HL-60 (cell line): Measurements from ENCODE around the gene KPNA1.

Source experiments
- DNase-seq, 2 experiments: peaks; one replicate each; pipeline ENCODE4 v3.0.0-alpha.2; 2010 to 2020; ENCODE audit warnings: low read depth in 1 of 2, low spot score in 1 of 2
- H3K27ac ChIP-seq: fragments of 250-450 bp; sonication (Bioruptor Pico); replicated peaks from 2 replicates; pipeline ENCODE4 v1.5.1; 2020; ENCODE audit warnings: mild to moderate bottlenecking, moderate library complexity
- H3K27me3 ChIP-seq: fragments of 250-450 bp; sonication (Bioruptor Pico); 2 replicates; pipeline ENCODE4 v1.5.1; 2021; ENCODE audit warnings: mild to moderate bottlenecking, moderate library complexity; ENCODE audit not compliant: insufficient read depth, poor library complexity, severe bottlenecking
- H3K4me3 ChIP-seq: replicated peaks from 2 replicates; pipeline ENCODE4 v1.5.1; 2011; ENCODE audit warnings: mild to moderate bottlenecking, control low read depth, low read length; ENCODE audit not compliant: insufficient read depth
- CTCF ChIP-seq: IDR thresholded peaks from one replicate; pipeline ENCODE4 v1.5.1; 2011; ENCODE audit warnings: low read length, control low read depth, inconsistent platforms; ENCODE audit not compliant: insufficient read depth
- GABPA ChIP-seq: IDR thresholded peaks from 2 replicates; pipeline ENCODE4 v1.6.1; 2012; ENCODE audit warnings: low read depth
- POLR2AphosphoS5 ChIP-seq: IDR thresholded peaks from 2 replicates; pipeline ENCODE4 v1.6.1; 2012; ENCODE audit warnings: low read depth
- REST ChIP-seq: IDR thresholded peaks from 2 replicates; pipeline ENCODE4 v1.6.1; 2012; ENCODE audit warnings: low read depth; ENCODE audit not compliant: insufficient replicate concordance
- SPI1 ChIP-seq: IDR thresholded peaks from 2 replicates; pipeline ENCODE4 v1.6.1; 2012; ENCODE audit warnings: low read depth, mild to moderate bottlenecking, borderline replicate concordance
- long read RNA-seq: library from polyadenylated mRNA; unstranded; transcript quantifications from one replicate; pipeline ENCODE4 v2.0.0, GENCODE V29; 2020

The KPNA1 gene
- long read RNA-seq, full-length matches to known transcripts = 279 of 365 reads
- long read RNA-seq, partial matches to known transcripts = 8 of 365 reads
- long read RNA-seq, other reads (novel, unspliced or antisense) = 78 of 365 reads

- H3K4me3 ChIP-seq = peak within 1 kb of the TSS; percentile 82
- peak; percentile 81 to 85 for DNase-seq
- peak within 1 kb of the TSS; percentile 88 for H3K27ac ChIP-seq
- TF ChIP-seq POLR2AphosphoS5 (peak; percentile 86; the same call in 1 of the 2 replicates), GABPA (no peak)
- H3K27me3 ChIP-seq = no peaks in the 10 kb centered on the region
These were observed at the start of gene KPNA1 for GRCh38 chr3:122514123-122515019. KPNA1 (minus strand) TSS chr3:122514939; CDS start chr3:122496565, 18,374 bp downstream.

DNA sequence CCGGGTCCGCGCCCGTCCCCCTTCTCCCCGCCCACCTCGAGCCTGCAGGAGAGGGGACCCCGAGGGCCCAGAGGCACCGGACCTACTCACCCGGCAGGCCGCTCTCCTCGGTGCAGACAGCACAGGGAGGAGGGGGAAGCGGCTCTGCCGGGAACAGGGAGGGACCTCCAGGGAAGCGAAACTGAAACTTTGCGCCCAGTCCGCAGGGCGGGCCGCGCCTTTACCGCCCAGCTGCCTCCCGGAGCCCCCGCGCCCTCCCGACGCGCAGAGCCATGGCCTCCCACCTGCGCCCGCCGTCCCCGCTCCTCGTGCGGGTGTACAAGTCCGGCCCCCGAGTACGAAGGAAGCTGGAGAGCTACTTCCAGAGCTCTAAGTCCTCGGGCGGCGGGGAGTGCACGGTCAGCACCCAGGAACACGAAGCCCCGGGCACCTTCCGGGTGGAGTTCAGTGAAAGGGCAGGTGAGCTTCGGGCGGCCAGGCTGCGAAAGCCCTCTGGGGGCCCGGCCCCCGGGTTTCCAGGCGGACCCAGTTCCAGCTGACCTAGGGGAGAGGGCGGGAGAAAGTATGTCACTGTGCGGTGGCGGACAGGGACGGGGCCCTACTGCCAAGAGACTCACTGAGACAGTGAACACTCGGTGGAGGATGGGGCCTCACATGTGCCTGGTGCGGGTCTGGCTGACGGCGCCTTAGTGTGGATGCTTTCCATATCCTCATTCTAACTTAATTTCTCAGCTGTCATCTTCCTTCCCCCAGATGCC is 49.6 kb upstream of the KPNA1 start, which contains the start of the genes DTX3L and PARP9:
TSS of gene DTX3L (plus strand) at position 184 of the 758 bp plus-strand sequence. CDS start at position 273, 89 bp downstream.
TSS of gene PARP9 (minus strand) at position 146 of the 758 bp plus-strand sequence. CDS start 4,680 bp downstream, outside the sequence.
- H3K27me3 ChIP-seq = no peaks in the 10 kb centered on the region
- peak within 1 kb of the TSS; percentile 91 for H3K27ac ChIP-seq
- DNase-seq = peak; percentile 58 to 79
- H3K4me3 ChIP-seq = peak within 1 kb of the TSS; percentile 70
- no peak for TF ChIP-seq CTCF
- TF ChIP-seq POLR2AphosphoS5 = peak; percentile 33; the same call in 1 of the 2 replicates

DNA sequence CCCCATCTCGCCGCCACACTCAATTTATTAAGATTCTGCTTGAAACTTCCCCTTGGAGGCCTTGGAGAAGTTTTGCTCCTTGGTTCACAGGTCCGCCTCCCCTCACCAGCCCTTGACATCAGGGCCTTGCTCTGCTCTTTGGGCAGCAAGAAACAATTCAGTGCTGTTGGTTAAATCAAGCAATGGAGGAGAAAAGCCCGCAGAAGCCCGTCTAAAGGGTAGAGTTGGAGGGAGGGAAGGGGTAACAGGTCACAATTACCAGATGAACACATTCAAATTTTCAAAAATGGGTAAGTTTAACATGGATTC is 48.9 kb upstream of the KPNA1 start:
- H3K4me3 ChIP-seq = peak overlapping the region; percentile 70
- H3K27me3 ChIP-seq = no peaks in the 10 kb centered on the region
- peak overlapping the region; percentile 91 for H3K27ac ChIP-seq
- peak in 1 of 2 experiments; percentile 22 for DNase-seq
- TF ChIP-seq SPI1 = no peak
- no peak for TF ChIP-seq GABPA
- TF ChIP-seq CTCF = no peak
- no peak for TF ChIP-seq REST
- TF ChIP-seq POLR2AphosphoS5 = no peak

DNA sequence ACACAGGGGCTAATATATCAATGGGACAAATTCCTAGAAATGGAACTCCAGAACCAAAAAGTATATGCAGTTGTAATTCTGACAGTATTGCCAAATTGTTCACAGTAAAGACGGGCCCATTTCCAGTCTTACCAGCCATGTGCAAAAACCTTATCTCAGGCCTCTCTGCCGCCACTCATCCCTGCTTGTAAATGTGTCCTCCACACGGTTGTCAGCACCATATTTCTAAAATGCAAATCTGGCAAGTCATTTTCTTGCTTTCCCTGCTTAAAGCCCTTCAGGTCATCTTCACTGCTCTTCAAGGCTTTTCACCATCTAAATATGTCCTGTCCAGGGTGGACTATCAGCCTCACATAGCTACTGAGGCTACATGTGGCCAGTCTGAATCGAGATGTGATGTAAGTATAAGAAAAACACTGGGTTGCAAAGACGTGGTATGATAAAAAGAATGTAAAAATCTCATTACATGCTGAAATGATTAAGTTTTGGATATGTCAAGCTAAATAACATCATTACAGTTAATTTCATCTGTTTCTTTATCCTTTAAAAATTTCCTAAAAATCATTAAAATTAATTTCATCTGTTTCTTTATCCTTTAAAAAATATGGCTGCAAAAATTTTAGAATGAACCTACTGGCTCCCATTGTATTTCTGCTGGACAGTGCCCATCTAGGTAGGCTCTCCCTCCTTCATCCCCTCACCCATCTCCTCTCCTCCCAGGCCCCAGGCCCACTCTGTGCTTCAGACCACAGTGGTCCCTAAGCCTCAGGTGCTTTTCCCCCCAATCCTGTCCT is 48.4 kb upstream of the KPNA1 start:
- Histone ChIP-seq H3K27ac (no peak overlapping the region), H3K27me3 (no peaks in the 10 kb centered on the region), H3K4me3 (no peak overlapping the region; the same call in 1 of the 2 replicates)
- DNase-seq = no peak
- TF ChIP-seq REST (no peak), POLR2AphosphoS5 (no peak), GABPA (no peak), SPI1 (no peak), CTCF (no peak)
